Right atrium auricular region (tissue), 2 donors: Measurements from ENCODE around the gene BBLN. TPM values are rescaled to one million over a fixed set of nuclear protein-coding genes. Genes with fewer than 3 reads are reported as not detected.

Experiments used
- DNase-seq: peaks from one replicate; pipeline ENCODE4 v3.0.0-alpha.2; 2019; ENCODE audit warnings: low spot score
- H3K27ac ChIP-seq, 2 donors: fragments of 200-600 bp; sonication (generic); 1 replicate in 1 of 2; 2 replicates in 1 of 2; pipeline ENCODE4 v1.5.1; 2016 to 2019
- H3K27me3 ChIP-seq, 2 donors: fragments of 200-600 bp; sonication (generic); one replicate each; pipeline versions ENCODE4 v1.5.1 to v1.6.0; 2017 to 2019
- H3K36me3 ChIP-seq: fragments of 200-600 bp; sonication (generic); one replicate; pipeline ENCODE4 v1.5.1; 2016
- H3K4me1 ChIP-seq, 2 donors: fragments of 200-600 bp; sonication (generic); one replicate each; pipeline versions ENCODE4 v1.5.1 to v1.6.0; 2017 to 2019
- H3K4me3 ChIP-seq, 2 donors: fragments of 200-600 bp; sonication (generic); 1 replicate in 1 of 2; 2 replicates in 1 of 2; pipeline ENCODE4 v1.5.1; 2017 to 2019; ENCODE audit warnings: mild to moderate bottlenecking in 1 of 2, moderate library complexity in 1 of 2
- H3K9me3 ChIP-seq, 2 donors: fragments of 200-600 bp; sonication (generic); one replicate each; pipeline ENCODE4 v1.5.1; 2019
- total RNA-seq, 2 donors: library from RNA; depleted of rRNA; stranded (reverse); fragments of >200 nt; gene quantifications; one replicate each; pipeline ENCODE4 v1.1.0, GENCODE V29; 2016
- TF ChIP-seq, protein P1 (sequence below), 2 donors: fragments of 200-600 bp; sonication (generic); IDR thresholded peaks; one replicate each; pipeline ENCODE4 v1.5.1; 2019; ENCODE audit warnings: antibody characterized with exemption in 2 of 2

Gene BBLN
- total RNA-seq, 2 donors from 2014 or later, result 219 to 362 TPM

DNA sequence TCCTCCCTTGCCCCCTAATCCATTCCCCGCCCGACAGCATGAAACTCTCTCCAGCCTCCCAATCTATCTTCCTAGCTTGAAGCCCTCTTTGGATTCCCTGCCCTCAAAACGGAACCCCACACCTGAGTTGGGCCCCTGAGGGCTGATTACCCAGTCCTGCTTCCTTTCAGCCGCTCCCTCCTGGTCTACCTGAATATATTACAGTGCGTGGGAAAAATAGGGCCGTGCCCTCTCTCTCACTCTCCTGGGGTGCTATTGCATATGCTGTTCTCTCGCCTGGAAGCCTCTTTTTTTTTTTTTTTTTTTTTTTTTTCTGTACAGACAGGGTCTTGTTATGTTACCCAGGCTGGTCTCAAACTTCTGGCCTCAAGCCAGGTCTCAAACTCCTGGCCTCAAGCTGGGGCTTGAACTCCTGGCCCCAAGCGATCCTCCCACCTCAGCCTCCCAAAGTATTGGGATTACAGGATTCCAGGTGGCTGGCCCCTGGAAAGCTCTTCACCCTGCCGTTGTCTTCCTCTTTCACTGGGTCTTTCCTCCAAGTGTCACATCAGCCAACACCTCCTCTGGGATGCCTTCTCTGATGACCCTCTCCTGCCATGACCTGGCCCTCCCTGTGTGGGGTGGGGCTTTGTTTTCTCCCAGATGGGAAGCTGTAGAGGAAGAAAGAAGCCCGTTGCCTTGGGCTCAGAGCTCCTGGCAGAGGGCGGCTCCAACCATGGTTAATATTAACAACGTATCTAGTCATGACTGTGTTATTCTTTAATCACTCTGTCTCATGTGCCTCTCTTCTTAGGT lies 51.3 kb downstream of the BBLN start:
- no peaks in the 10 kb centered on the region for H3K9me3 ChIP-seq
- H3K27ac ChIP-seq, result no peak overlapping the region
- peaks cover 0 to 17% of the 10 kb centered on the region in 2 donors for H3K4me1 ChIP-seq
- no peak overlapping the region for H3K4me3 ChIP-seq
- TF ChIP-seq, protein P1, sequence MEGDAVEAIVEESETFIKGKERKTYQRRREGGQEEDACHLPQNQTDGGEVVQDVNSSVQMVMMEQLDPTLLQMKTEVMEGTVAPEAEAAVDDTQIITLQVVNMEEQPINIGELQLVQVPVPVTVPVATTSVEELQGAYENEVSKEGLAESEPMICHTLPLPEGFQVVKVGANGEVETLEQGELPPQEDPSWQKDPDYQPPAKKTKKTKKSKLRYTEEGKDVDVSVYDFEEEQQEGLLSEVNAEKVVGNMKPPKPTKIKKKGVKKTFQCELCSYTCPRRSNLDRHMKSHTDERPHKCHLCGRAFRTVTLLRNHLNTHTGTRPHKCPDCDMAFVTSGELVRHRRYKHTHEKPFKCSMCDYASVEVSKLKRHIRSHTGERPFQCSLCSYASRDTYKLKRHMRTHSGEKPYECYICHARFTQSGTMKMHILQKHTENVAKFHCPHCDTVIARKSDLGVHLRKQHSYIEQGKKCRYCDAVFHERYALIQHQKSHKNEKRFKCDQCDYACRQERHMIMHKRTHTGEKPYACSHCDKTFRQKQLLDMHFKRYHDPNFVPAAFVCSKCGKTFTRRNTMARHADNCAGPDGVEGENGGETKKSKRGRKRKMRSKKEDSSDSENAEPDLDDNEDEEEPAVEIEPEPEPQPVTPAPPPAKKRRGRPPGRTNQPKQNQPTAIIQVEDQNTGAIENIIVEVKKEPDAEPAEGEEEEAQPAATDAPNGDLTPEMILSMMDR (IDR thresholded peaks at IDR 0.05), result no peak
- no peak for DNase-seq
- H3K36me3 ChIP-seq, result no peaks in the 10 kb centered on the region
- H3K27me3 ChIP-seq, result no peaks in the 10 kb centered on the region

DNA sequence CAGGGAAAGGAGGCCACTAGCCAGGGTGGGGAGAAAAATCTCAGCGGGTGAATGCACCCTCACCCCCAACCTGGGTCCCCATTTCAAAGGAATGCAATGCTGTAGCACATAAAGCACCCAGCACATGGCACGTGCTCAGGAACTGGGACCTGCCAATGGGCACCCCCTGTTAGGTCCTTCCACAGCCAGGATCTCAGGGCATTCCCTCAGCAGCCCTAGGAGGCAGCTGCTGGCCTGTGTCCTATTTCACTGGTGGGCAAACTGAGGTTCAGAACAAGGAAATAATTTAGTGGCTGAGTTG lies 51.9 kb downstream of the BBLN start:
- no peaks in the 10 kb centered on the region for H3K27me3 ChIP-seq
- H3K36me3 ChIP-seq, result no peaks in the 10 kb centered on the region
- no peaks in the 10 kb centered on the region for H3K9me3 ChIP-seq
- TF ChIP-seq, protein P1 (IDR thresholded peaks at IDR 0.05), result no peak
- no peak for DNase-seq
- H3K4me1 ChIP-seq, result peaks cover 0 to 23% of the 10 kb centered on the region in 2 donors
- no peak overlapping the region for H3K27ac ChIP-seq
- H3K4me3 ChIP-seq, result no peak overlapping the region

Other genes with a start within 250 kb of the BBLN start
- 10 to 100 TPM; 31.7 to 59.0 TPM for gene ST6GALNAC4, start 243.2 kb upstream of the BBLN start, total RNA-seq
- under 1 TPM in 1 of 2 donors, not detected in 1; 0.20 TPM for gene PIP5KL1, start 229.5 kb upstream of the BBLN start, total RNA-seq
- 10 to 100 TPM in 1 of 2 donors, 1 to 10 TPM in 1; 4.7 to 11.4 TPM for gene DPM2, start 222.4 kb upstream of the BBLN start, total RNA-seq
- gene EEIG1, start 179.3 kb upstream of the BBLN start, total RNA-seq, result 10 to 100 TPM in 1 of 2 donors, 1 to 10 TPM in 1; 8.3 to 11.6 TPM
- 1 to 10 TPM; 5.8 to 8.2 TPM for gene NAIF1, start 92.9 kb upstream of the BBLN start, total RNA-seq
- 10 to 100 TPM in 1 of 2 donors, 1 to 10 TPM in 1; 8.2 to 11.8 TPM for gene SLC25A25, start 92.0 kb upstream of the BBLN start, total RNA-seq
- gene PTGES2, start 32.5 kb upstream of the BBLN start, total RNA-seq, result 100 to 1,000 TPM; 114 to 118 TPM
- not detected for gene LCN2, start 10.8 kb upstream of the BBLN start, total RNA-seq
- 10 to 100 TPM; 41.6 to 45.9 TPM for gene CIZ1, start 31.3 kb downstream of the BBLN start, total RNA-seq
- gene DNM1, start 43.1 kb downstream of the BBLN start, total RNA-seq, result 1 to 10 TPM; 2.5 to 3.9 TPM
- 10 to 100 TPM; 83.3 to 91.6 TPM for gene GOLGA2, start 115.7 kb downstream of the BBLN start, total RNA-seq
- gene SWI5, start 116.0 kb downstream of the BBLN start, total RNA-seq, result 10 to 100 TPM; 21.5 to 23.0 TPM
- 10 to 100 TPM in 1 of 2 donors, 1 to 10 TPM in 1; 9.3 to 10.2 TPM for gene TRUB2, start 162.2 kb downstream of the BBLN start, total RNA-seq
- gene COQ4, start 162.6 kb downstream of the BBLN start, total RNA-seq, result 10 to 100 TPM; 31.4 to 33.6 TPM
- gene SLC27A4, start 180.3 kb downstream of the BBLN start, total RNA-seq, result 10 to 100 TPM; 16.6 to 26.9 TPM
- 10 to 100 TPM; 34.0 to 37.3 TPM for gene URM1, start 211.1 kb downstream of the BBLN start, total RNA-seq